SK-N-SH (cell line): ENCODE data around the gene TANC1.

Experiments used
- JUND ChIP-seq: IDR thresholded peaks from 2 replicates; pipeline ENCODE4 v1.4.0; 2012
- TEAD4 ChIP-seq: IDR thresholded peaks from 2 replicates; pipeline ENCODE4 v1.4.0; 2012; ENCODE audit warnings: mild to moderate bottlenecking, borderline replicate concordance; ENCODE audit not compliant: insufficient read depth

GRCh38 chr2:159275111-159275510, 306.7 kb downstream of the TANC1 start:
- TF ChIP-seq TEAD4 = no peak
- no peak for TF ChIP-seq JUND
